Suprapubic skin (tissue), 4 donors: Measurements from ENCODE around the gene DCDC2. TPM values are rescaled to one million over a fixed set of nuclear protein-coding genes. Genes with fewer than 3 reads are reported as not detected.

Experiments
- DNase-seq, 2 donors: peaks; one replicate each; pipeline ENCODE4 v3.0.0-alpha.2; 2019; ENCODE audit warnings: low spot score in 2 of 2
- H3K27ac ChIP-seq: fragments of 200-600 bp; sonication (generic); one replicate; pipeline ENCODE4 v1.5.1; 2019
- H3K27me3 ChIP-seq: fragments of 200-600 bp; sonication (generic); one replicate; pipeline ENCODE4 v1.5.1; 2019
- H3K36me3 ChIP-seq: fragments of 200-600 bp; sonication (generic); one replicate; pipeline ENCODE4 v1.5.1; 2019
- H3K4me1 ChIP-seq: fragments of 200-600 bp; sonication (generic); one replicate; pipeline ENCODE4 v1.5.1; 2019
- H3K4me3 ChIP-seq: fragments of 200-600 bp; sonication (generic); one replicate; pipeline ENCODE4 v1.5.1; 2019; ENCODE audit warnings: mild to moderate bottlenecking
- H3K9me3 ChIP-seq: fragments of 200-600 bp; sonication (generic); one replicate; pipeline ENCODE4 v1.5.1; 2019
- EP300 ChIP-seq: sonication (generic); formaldehyde crosslinking; IDR thresholded peaks from one replicate; pipeline ENCODE4 v1.6.1; 2017; ENCODE audit warnings: antibody characterized with exemption
- POLR2A ChIP-seq, 2 donors: fragments of 450-650 bp; IDR thresholded peaks; one replicate each; pipeline ENCODE4 v1.6.1; 2017; ENCODE audit warnings: antibody characterized with exemption in 2 of 2, mild to moderate bottlenecking in 2 of 2, moderate library complexity in 2 of 2
- POLR2AphosphoS5 ChIP-seq, 3 donors: sonication (generic); formaldehyde crosslinking; IDR thresholded peaks; one replicate each; pipeline ENCODE4 v1.6.1; 2017; ENCODE audit warnings: antibody characterized with exemption in 3 of 3
- WGBS: methylation state at CpG from one replicate; pipeline ENCODE4 v1.1.5; 2018; 5-methylcytosine and 5-hydroxymethylcytosine counted together
- total RNA-seq, 4 donors: library from RNA; depleted of rRNA; stranded (reverse); fragments of >200 nt; gene quantifications; one replicate each; pipeline ENCODE4 v1.1.0, GENCODE V29; 2016
- TF ChIP-seq, protein P1 (sequence below), 2 donors: fragments of 200-600 bp in 1 of 2; fragments of 450-650 bp in 1 of 2; sonication (generic) in 1 of 2; IDR thresholded peaks; one replicate each; pipeline ENCODE4 v1.5.1; 2016 to 2019; ENCODE audit warnings: antibody characterized with exemption in 2 of 2, mild to moderate bottlenecking in 1 of 2, moderate library complexity in 1 of 2

DCDC2 gene
- total RNA-seq, 4 donors from 2014 or later, result 0.15 to 0.55 (median 0.16) TPM; not detected in 1

DNA sequence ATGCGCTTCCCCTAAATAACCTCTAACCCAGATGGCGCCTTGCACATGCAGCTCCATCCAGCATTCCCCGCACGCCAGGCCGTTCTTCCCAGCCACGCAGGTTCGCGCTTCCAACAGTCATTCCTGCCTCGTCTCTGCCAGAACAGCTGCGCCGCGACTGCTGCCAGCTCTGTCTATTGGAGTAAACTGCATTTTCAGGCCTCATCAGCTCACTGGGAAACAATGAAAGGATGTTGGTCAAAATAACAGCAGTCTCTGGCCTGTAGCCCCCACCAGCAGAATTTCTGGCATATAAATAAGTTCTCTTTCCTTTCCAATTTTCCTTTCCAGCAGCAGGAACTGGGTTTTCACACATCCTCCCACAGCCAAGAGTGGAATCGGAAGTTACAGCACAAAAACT, 217.3 kb downstream of the DCDC2 start:
- H3K9me3 ChIP-seq, result no peaks in the 10 kb centered on the region
- WGBS, result 79% methylated on average over 12 of the region's 13 CpGs
- H3K27ac ChIP-seq, result no peak overlapping the region
- DNase-seq, result no peak
- H3K27me3 ChIP-seq, result no peaks in the 10 kb centered on the region
- H3K36me3 ChIP-seq, result no peaks in the 10 kb centered on the region
- H3K4me1 ChIP-seq, result no peaks in the 10 kb centered on the region
- no peak overlapping the region for H3K4me3 ChIP-seq
- TF ChIP-seq POLR2A (IDR thresholded peaks at IDR 0.05) (no peak), POLR2AphosphoS5 (IDR thresholded peaks at IDR 0.05) (no peak), EP300 (no peak)
- TF ChIP-seq, protein P1, sequence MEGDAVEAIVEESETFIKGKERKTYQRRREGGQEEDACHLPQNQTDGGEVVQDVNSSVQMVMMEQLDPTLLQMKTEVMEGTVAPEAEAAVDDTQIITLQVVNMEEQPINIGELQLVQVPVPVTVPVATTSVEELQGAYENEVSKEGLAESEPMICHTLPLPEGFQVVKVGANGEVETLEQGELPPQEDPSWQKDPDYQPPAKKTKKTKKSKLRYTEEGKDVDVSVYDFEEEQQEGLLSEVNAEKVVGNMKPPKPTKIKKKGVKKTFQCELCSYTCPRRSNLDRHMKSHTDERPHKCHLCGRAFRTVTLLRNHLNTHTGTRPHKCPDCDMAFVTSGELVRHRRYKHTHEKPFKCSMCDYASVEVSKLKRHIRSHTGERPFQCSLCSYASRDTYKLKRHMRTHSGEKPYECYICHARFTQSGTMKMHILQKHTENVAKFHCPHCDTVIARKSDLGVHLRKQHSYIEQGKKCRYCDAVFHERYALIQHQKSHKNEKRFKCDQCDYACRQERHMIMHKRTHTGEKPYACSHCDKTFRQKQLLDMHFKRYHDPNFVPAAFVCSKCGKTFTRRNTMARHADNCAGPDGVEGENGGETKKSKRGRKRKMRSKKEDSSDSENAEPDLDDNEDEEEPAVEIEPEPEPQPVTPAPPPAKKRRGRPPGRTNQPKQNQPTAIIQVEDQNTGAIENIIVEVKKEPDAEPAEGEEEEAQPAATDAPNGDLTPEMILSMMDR (IDR thresholded peaks at IDR 0.05), result no peak

DNA sequence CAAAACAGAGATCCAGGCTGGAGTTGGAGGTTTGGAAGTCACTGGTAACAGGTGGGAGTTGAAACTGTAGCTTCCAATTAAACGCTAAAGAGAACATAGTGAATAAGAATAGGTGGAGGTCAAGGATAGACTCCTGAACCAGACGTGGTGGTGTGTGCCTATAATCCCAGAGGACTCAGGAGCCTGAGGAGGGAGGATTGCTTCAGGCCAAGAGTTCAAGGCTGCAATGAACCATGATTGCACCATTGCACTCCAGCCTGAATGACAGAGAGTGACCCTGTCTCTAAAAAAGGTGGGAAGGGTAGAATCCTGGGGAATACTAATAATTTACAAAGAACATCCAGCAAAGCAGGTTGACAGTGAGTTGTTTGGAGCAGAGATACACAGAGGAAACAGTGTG, 218.2 kb downstream of the DCDC2 start:
- Histone ChIP-seq H3K27me3 (no peaks in the 10 kb centered on the region), H3K4me3 (no peak overlapping the region), H3K9me3 (no peaks in the 10 kb centered on the region), H3K27ac (no peak overlapping the region), H3K4me1 (no peaks in the 10 kb centered on the region), H3K36me3 (no peaks in the 10 kb centered on the region)
- no peak for DNase-seq
- 79% methylated on average over 2 of the region's 2 CpGs for WGBS
- no peak for TF ChIP-seq POLR2A (IDR thresholded peaks at IDR 0.05)
- TF ChIP-seq, protein P1 (IDR thresholded peaks at IDR 0.05), result no peak
- TF ChIP-seq EP300, result no peak
- TF ChIP-seq POLR2AphosphoS5 (IDR thresholded peaks at IDR 0.05), result no peak

DNA sequence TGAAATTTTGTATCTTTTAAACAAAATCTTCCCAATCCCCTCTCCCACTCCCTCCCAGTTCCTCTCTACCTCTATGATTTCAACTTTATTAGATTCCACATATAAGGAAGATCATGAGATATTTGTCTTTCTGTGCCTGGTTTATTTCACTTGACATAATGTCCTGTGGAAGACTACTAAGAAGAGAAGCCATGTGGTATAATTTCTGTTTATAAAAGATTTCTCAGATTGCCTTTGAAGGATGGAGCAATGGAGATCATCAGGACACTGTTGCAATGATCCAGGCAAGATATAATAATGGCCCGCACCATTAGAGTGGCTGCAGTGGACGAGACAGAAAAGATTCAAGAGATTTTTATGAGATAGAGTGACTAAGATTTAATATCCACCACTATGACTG, 218.8 kb downstream of the DCDC2 start:
- TF ChIP-seq POLR2A (IDR thresholded peaks at IDR 0.05) (no peak), POLR2AphosphoS5 (IDR thresholded peaks at IDR 0.05) (no peak), EP300 (no peak)
- TF ChIP-seq, protein P1 (IDR thresholded peaks at IDR 0.05), result no peak
- Histone ChIP-seq H3K9me3 (no peaks in the 10 kb centered on the region), H3K27me3 (no peaks in the 10 kb centered on the region), H3K4me3 (no peak overlapping the region), H3K4me1 (no peaks in the 10 kb centered on the region), H3K36me3 (no peaks in the 10 kb centered on the region), H3K27ac (no peak overlapping the region)
- no peak for DNase-seq
- 91% methylated on average over 2 of the region's 2 CpGs for WGBS

DNA sequence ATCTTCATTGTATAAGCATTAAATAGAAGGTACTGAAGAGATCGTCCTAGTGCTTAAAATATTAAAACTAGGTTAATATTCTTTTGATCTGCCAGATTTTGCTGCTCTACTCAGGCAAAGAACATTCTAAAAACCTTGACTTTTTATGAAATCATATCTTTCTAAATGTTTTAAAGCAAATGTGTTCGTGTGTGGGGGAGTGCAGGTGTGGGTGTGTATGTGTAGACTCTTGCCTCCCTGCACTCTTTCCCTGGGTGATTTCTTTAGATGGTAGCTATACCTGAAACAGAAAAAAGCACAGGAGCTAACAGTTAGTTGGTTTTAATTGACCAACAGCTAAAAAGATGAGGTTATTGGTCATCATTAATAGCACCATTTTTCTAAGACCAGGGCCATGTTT, 226.1 kb downstream of the DCDC2 start:
- H3K4me1 ChIP-seq, result no peaks in the 10 kb centered on the region
- 85% methylated on average over 2 of the region's 2 CpGs for WGBS
- DNase-seq, result no peak
- no peak overlapping the region for H3K4me3 ChIP-seq
- no peak for TF ChIP-seq POLR2A (IDR thresholded peaks at IDR 0.05)
- H3K27ac ChIP-seq, result no peak overlapping the region
- H3K27me3 ChIP-seq, result no peaks in the 10 kb centered on the region
- no peaks in the 10 kb centered on the region for H3K9me3 ChIP-seq
- no peaks in the 10 kb centered on the region for H3K36me3 ChIP-seq

DNA sequence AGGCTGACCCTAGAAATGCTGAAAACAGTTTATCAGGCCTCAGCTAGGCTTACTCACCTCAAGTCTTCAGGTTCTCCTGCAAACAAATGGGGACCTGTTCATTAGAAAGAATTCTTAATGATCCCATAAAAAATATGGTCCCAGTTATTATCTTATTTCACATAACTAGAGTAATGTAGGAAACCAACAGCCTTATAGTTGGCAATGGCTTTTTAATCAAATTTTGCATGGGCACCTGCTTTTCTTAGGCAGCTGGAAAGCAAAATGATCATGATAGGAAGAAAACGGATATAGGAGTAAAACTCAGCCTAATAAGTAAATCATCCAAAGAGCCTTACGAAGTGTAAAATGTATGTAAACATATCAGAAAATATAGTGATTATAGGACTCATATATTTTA, 230.5 kb downstream of the DCDC2 start:
- no peak for TF ChIP-seq POLR2AphosphoS5 (IDR thresholded peaks at IDR 0.05)
- TF ChIP-seq EP300, result no peak
- TF ChIP-seq, protein P1 (IDR thresholded peaks at IDR 0.05), result no peak
- no peak for TF ChIP-seq POLR2A (IDR thresholded peaks at IDR 0.05)
- peaks cover 7% of the 10 kb centered on the region for H3K4me1 ChIP-seq
- H3K36me3 ChIP-seq, result no peaks in the 10 kb centered on the region
- H3K27ac ChIP-seq, result no peak overlapping the region
- H3K9me3 ChIP-seq, result no peaks in the 10 kb centered on the region
- WGBS, result 79% methylated on average over 2 of the region's 2 CpGs
- H3K27me3 ChIP-seq, result peaks cover 14% of the 10 kb centered on the region
- no peak for DNase-seq
- no peak overlapping the region for H3K4me3 ChIP-seq

DNA sequence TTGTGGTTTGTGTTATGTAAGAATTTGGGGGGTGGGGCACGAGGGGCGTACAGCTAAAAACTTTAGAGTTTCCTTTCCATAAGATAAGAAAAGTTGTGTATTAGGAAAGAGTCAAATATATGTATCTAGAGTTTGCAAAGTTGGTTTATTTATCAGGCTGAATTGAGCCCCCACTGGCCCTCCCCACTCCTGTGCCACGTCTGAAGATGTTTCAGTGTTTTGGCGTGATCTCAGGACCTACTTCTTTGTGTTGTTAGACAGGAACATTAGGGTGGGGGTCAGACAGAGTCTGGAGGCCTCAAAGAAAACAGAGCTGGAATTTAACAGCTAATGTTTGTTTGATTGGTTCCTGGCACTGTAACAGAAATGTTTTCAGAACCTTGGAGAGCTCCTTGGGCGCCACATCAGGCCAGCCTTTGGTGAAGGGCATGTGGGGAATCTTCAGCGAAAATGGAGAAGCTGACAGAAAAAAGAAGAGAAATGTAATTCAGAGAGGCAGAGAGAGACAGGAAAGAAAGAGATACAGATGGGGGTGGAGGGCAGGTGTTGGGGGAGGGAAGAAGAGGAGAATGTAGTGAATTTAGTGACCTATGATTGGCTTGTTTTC, 231.2 kb downstream of the DCDC2 start:
- DNase-seq, result no peak
- under 1% methylated on average over 6 of the region's 6 CpGs for WGBS
- peaks cover 14% of the 10 kb centered on the region for H3K27me3 ChIP-seq
- no peak overlapping the region for H3K27ac ChIP-seq
- H3K9me3 ChIP-seq, result no peaks in the 10 kb centered on the region
- H3K4me3 ChIP-seq, result no peak overlapping the region
- no peak for TF ChIP-seq EP300
- no peak for TF ChIP-seq POLR2AphosphoS5 (IDR thresholded peaks at IDR 0.05)
- TF ChIP-seq, protein P1 (IDR thresholded peaks at IDR 0.05), result no peak
- TF ChIP-seq POLR2A (IDR thresholded peaks at IDR 0.05), result no peak
- H3K4me1 ChIP-seq, result peaks cover 7% of the 10 kb centered on the region
- no peaks in the 10 kb centered on the region for H3K36me3 ChIP-seq
